ENCODE measurements around the gene ZNF765. TPM values are rescaled to one million over a fixed set of nuclear protein-coding genes. Genes with fewer than 3 reads are reported as not detected.
A peak's percentile ranks its signal among the peaks of the same experiment; 100 is the strongest.
"Not testable (repeated sequence)": the region's sequence is repeated elsewhere in the genome, so short reads cannot be mapped to it uniquely, and the experiment has no call there.

ZNF765 gene
- polyA plus RNA-seq, 2 donors = 1.6 to 3.2 TPM

GRCh38 chr19:53409505-53410204 is 14.7 kb downstream of the ZNF765 start:
- Histone ChIP-seq H3K27ac (ENCODE audit: low read depth in 2 of 2, low read length in 1 of 2) (no peak overlapping the region), H3K9me3 (ENCODE audit: control insufficient read depth in 2 of 2, insufficient read depth in 1 of 2, low read depth in 1 of 2, low read length in 1 of 2) (peaks cover 6 to 17% of the 10 kb centered on the region in 2 donors), H3K27me3 (ENCODE audit: control insufficient read depth in 1 of 2, insufficient read depth in 2 of 2, low read length in 2 of 2) (no peaks in the 10 kb centered on the region), H3K4me3 (ENCODE audit: low read depth in 1 of 2, low read length in 2 of 2) (peak overlapping the region in 1 of 2 donors; percentile 1), H3K36me3 (ENCODE audit: control insufficient read depth in 2 of 2, insufficient read depth in 2 of 2, low read length in 1 of 2) (peaks cover 3 to 21% of the 10 kb centered on the region in 2 donors), H3K4me1 (ENCODE audit: control insufficient read depth in 2 of 2, insufficient read depth in 2 of 2, low read length in 1 of 2) (no peaks in the 10 kb centered on the region)
- 91% methylated on average over 7 of the region's 7 CpGs for WGBS, 2 donors

DNA sequence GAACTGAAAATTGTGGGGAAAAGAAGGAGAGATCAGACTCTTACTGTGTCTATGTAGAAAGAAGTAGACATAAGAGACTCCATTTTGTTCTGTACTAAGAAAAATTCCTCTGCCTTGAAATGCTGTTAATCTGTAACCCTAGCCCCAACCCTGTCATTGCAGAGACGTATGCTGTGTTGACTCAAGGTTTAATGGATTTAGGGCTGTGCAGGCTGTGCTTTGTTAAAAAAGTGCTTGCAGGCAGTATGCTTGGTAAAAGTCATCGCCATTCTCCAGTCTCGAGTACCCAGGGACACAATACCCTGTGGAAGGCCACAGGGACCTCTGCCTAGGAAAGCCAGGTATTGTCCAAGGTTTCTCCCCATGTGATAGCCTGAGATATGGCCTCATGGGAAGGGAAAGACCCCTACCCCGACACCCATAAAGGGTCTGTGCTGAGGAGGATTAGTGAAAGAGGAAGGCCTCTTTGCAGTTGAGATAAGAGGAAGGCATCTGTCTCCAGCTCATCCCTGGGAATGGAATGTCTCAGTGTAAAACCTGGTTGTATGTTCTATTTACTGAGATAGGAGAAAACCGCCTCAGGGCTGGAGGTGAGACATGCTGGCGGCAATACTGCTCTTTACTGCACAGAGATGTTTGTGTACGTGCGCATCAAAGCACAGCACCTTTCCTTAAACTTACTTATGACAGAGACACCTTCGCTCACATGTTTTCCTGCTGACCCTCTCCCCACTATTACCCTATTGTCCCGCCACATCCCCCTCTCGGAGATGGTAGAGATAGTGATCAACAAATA is 25.8 kb downstream of the ZNF765 start:
- H3K9me3 ChIP-seq (ENCODE audit: control insufficient read depth in 2 of 2, insufficient read depth in 1 of 2, low read depth in 1 of 2, low read length in 1 of 2); H3K4me3 ChIP-seq (ENCODE audit: low read depth in 1 of 2, low read length in 2 of 2); H3K4me1 ChIP-seq (ENCODE audit: control insufficient read depth in 2 of 2, insufficient read depth in 2 of 2, low read length in 1 of 2); H3K36me3 ChIP-seq (ENCODE audit: control insufficient read depth in 2 of 2, insufficient read depth in 2 of 2, low read length in 1 of 2); H3K27me3 ChIP-seq (ENCODE audit: control insufficient read depth in 1 of 2, insufficient read depth in 2 of 2, low read length in 2 of 2); H3K27ac ChIP-seq (ENCODE audit: low read depth in 2 of 2, low read length in 1 of 2): not testable (repeated sequence)
- WGBS, 2 donors = 62 to 66% methylated on average over 11 of the region's 11 CpGs

GRCh38 chr19:53422551-53422950 is 27.6 kb downstream of the ZNF765 start:
- Histone ChIP-seq H3K36me3 (ENCODE audit: control insufficient read depth in 2 of 2, insufficient read depth in 2 of 2, low read length in 1 of 2) (no peaks in the 10 kb centered on the region), H3K27ac (ENCODE audit: low read depth in 2 of 2, low read length in 1 of 2) (no peak overlapping the region), H3K4me3 (ENCODE audit: low read depth in 1 of 2, low read length in 2 of 2) (no peak overlapping the region), H3K4me1 (ENCODE audit: control insufficient read depth in 2 of 2, insufficient read depth in 2 of 2, low read length in 1 of 2) (no peaks in the 10 kb centered on the region), H3K9me3 (ENCODE audit: control insufficient read depth in 2 of 2, insufficient read depth in 1 of 2, low read depth in 1 of 2, low read length in 1 of 2) (no peaks in the 10 kb centered on the region), H3K27me3 (ENCODE audit: control insufficient read depth in 1 of 2, insufficient read depth in 2 of 2, low read length in 2 of 2) (no peaks in the 10 kb centered on the region)
- WGBS, 2 donors = 83 to 88% methylated on average over 5 of the region's 5 CpGs

DNA sequence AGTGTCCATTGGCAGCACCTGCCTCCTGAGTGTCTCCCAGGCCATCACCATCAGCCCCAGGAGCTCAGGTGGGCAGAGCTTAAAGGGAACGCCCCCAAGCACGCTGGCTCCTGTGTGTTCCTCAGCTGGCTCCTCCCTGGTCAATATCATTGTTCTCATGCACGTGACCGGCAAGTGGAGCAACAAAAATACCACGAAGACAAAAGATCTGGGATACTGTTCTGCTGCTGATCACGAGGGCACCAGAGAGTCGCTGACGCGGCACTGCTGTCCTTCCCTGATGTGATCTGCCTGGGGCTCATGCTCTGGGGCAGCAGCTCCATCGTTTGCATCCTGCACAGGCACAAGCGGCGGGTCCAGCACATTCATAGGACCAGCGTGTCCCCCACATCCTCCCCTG is 28.1 kb downstream of the ZNF765 start:
- 14 to 20% methylated on average over 7 to 8 of the region's 13 CpGs for WGBS, 2 donors
- not testable (repeated sequence) for H3K27ac ChIP-seq (ENCODE audit: low read depth in 2 of 2, low read length in 1 of 2); H3K4me1 ChIP-seq (ENCODE audit: control insufficient read depth in 2 of 2, insufficient read depth in 2 of 2, low read length in 1 of 2); H3K36me3 ChIP-seq (ENCODE audit: control insufficient read depth in 2 of 2, insufficient read depth in 2 of 2, low read length in 1 of 2); H3K9me3 ChIP-seq (ENCODE audit: control insufficient read depth in 2 of 2, insufficient read depth in 1 of 2, low read depth in 1 of 2, low read length in 1 of 2); H3K4me3 ChIP-seq (ENCODE audit: low read depth in 1 of 2, low read length in 2 of 2); H3K27me3 ChIP-seq (ENCODE audit: control insufficient read depth in 1 of 2, insufficient read depth in 2 of 2, low read length in 2 of 2)

GRCh38 chr19:53423680-53424079 is 28.7 kb downstream of the ZNF765 start:
- not testable (repeated sequence) for H3K27ac ChIP-seq (ENCODE audit: low read depth in 2 of 2, low read length in 1 of 2); H3K9me3 ChIP-seq (ENCODE audit: control insufficient read depth in 2 of 2, insufficient read depth in 1 of 2, low read depth in 1 of 2, low read length in 1 of 2); H3K36me3 ChIP-seq (ENCODE audit: control insufficient read depth in 2 of 2, insufficient read depth in 2 of 2, low read length in 1 of 2); H3K4me1 ChIP-seq (ENCODE audit: control insufficient read depth in 2 of 2, insufficient read depth in 2 of 2, low read length in 1 of 2); H3K27me3 ChIP-seq (ENCODE audit: control insufficient read depth in 1 of 2, insufficient read depth in 2 of 2, low read length in 2 of 2); H3K4me3 ChIP-seq (ENCODE audit: low read depth in 1 of 2, low read length in 2 of 2)
- WGBS, 2 donors = 44 to 53% methylated on average over 8 of the region's 8 CpGs

DNA sequence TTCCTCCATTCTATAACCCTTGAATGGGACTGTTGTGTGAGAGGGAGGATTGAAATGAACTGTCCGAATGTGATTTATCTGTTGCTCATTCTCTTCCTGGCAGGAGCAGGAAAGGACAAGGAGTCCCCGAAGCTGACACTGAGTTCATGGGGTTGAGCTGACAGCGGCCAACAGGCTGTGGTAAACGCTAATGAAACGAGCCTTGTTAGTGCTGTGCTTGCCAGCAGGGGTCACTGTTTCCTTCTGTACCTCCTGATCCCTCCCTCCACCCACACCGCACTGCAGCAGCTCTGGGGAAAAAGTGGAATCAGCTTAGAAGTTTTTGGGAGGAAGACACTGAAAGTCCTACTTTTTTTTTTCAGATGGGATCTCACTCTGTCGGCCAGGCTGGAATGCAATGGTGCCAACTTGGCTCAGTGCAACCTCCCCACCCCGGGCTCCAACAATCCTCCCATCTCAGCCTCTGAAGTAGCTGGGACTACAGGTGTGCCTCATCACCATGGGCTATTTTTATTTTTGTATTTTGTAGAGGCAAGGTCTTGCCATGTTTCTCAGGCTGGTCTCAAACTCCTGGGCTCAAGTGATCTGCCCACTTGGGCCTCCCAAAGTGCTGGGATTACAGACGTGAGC is 30.1 kb downstream of the ZNF765 start:
- no peaks in the 10 kb centered on the region for H3K4me1 ChIP-seq (ENCODE audit: control insufficient read depth in 2 of 2, insufficient read depth in 2 of 2, low read length in 1 of 2)
- no peaks in the 10 kb centered on the region for H3K27me3 ChIP-seq (ENCODE audit: control insufficient read depth in 1 of 2, insufficient read depth in 2 of 2, low read length in 2 of 2)
- H3K9me3 ChIP-seq (ENCODE audit: control insufficient read depth in 2 of 2, insufficient read depth in 1 of 2, low read depth in 1 of 2, low read length in 1 of 2) = no peaks in the 10 kb centered on the region
- H3K4me3 ChIP-seq (ENCODE audit: low read depth in 1 of 2, low read length in 2 of 2) = no peak overlapping the region
- H3K27ac ChIP-seq (ENCODE audit: low read depth in 2 of 2, low read length in 1 of 2) = no peak overlapping the region
- 25 to 28% methylated on average over 9 of the region's 9 CpGs for WGBS, 2 donors
- H3K36me3 ChIP-seq (ENCODE audit: control insufficient read depth in 2 of 2, insufficient read depth in 2 of 2, low read length in 1 of 2) = no peaks in the 10 kb centered on the region

GRCh38 chr19:53431399-53432087 is 36.6 kb downstream of the ZNF765 start, which contains the start of gene ZNF761:
Gene ZNF761 (plus strand): TSS chr19:53431984. CDS start chr19:53447269, 15,285 bp downstream.
- WGBS, 2 donors = 1 to 4% methylated on average over 45 to 46 of the region's 46 CpGs
- Histone ChIP-seq H3K9me3 (ENCODE audit: control insufficient read depth in 2 of 2, insufficient read depth in 1 of 2, low read depth in 1 of 2, low read length in 1 of 2) (no peaks in the 10 kb centered on the region), H3K4me1 (ENCODE audit: control insufficient read depth in 2 of 2, insufficient read depth in 2 of 2, low read length in 1 of 2) (peaks cover 0 to 6% of the 10 kb centered on the region in 2 donors), H3K27ac (ENCODE audit: low read depth in 2 of 2, low read length in 1 of 2) (peak within 1 kb of the TSS; percentile 94 to 97), H3K27me3 (ENCODE audit: control insufficient read depth in 1 of 2, insufficient read depth in 2 of 2, low read length in 2 of 2) (no peaks in the 10 kb centered on the region), H3K36me3 (ENCODE audit: control insufficient read depth in 2 of 2, insufficient read depth in 2 of 2, low read length in 1 of 2) (peaks cover 2 to 5% of the 10 kb centered on the region in 2 donors), H3K4me3 (ENCODE audit: low read depth in 1 of 2, low read length in 2 of 2) (peak within 1 kb of the TSS; percentile 79 to 87)

DNA sequence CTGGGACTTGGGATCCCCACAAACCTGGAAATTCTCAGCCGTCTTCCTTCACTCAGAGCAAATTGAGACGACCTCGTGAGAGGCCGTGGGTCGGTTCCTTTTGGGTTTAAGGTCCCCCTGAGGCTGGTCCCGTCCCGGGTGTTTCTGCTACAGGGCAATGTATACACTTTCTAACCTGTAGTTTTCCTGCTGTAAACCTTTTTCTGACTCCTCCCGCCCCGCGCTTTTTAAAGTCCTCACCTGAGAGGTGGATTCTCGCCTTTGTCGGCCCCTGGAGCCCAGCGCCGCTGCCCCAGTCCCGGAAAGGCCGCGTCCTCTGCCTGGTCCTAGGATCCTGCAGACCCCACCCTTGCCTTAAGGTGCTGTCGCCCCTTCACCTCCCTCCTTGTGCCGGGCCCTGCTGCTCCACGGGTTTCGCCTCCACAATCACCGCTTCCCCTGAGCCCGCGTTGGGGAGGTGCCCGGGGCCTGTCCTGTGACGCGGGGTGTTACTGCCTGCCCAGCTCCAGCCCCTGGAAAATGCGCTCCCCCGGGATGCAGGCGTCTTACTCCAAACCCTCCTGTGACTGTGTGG is 37.2 kb downstream of the ZNF765 start:
- Histone ChIP-seq H3K27ac (ENCODE audit: low read depth in 2 of 2, low read length in 1 of 2) (peak overlapping the region; percentile 94 to 97), H3K27me3 (ENCODE audit: control insufficient read depth in 1 of 2, insufficient read depth in 2 of 2, low read length in 2 of 2) (no peaks in the 10 kb centered on the region), H3K9me3 (ENCODE audit: control insufficient read depth in 2 of 2, insufficient read depth in 1 of 2, low read depth in 1 of 2, low read length in 1 of 2) (no peaks in the 10 kb centered on the region), H3K4me3 (ENCODE audit: low read depth in 1 of 2, low read length in 2 of 2) (peak overlapping the region; percentile 79 to 87), H3K4me1 (ENCODE audit: control insufficient read depth in 2 of 2, insufficient read depth in 2 of 2, low read length in 1 of 2) (peaks cover 0 to 6% of the 10 kb centered on the region in 2 donors), H3K36me3 (ENCODE audit: control insufficient read depth in 2 of 2, insufficient read depth in 2 of 2, low read length in 1 of 2) (peaks cover 5% of the 10 kb centered on the region in 2 donors)
- 0 to 1% methylated on average over 30 of the region's 30 CpGs for WGBS, 2 donors

- H3K27ac ChIP-seq (ENCODE audit: low read depth in 2 of 2, low read length in 1 of 2); H3K4me3 ChIP-seq (ENCODE audit: low read depth in 1 of 2, low read length in 2 of 2); H3K4me1 ChIP-seq (ENCODE audit: control insufficient read depth in 2 of 2, insufficient read depth in 2 of 2, low read length in 1 of 2); H3K27me3 ChIP-seq (ENCODE audit: control insufficient read depth in 1 of 2, insufficient read depth in 2 of 2, low read length in 2 of 2): not testable (repeated sequence)
- 81 to 83% methylated on average over 2 of the region's 2 CpGs for WGBS, 2 donors
- Histone ChIP-seq H3K36me3 (ENCODE audit: control insufficient read depth in 2 of 2, insufficient read depth in 2 of 2, low read length in 1 of 2) (peaks cover 14 to 22% of the 10 kb centered on the region in 2 donors), H3K9me3 (ENCODE audit: control insufficient read depth in 2 of 2, insufficient read depth in 1 of 2, low read depth in 1 of 2, low read length in 1 of 2) (peaks cover 3 to 26% of the 10 kb centered on the region in 2 donors)
Observed at GRCh38 chr19:53443809-53444208, 48.9 kb downstream of the ZNF765 start.

All from esophagus (tissue), 2 donors.